ENCODE measurements around the gene SPEG. TPM values are rescaled to one million over a fixed set of nuclear protein-coding genes. Genes with fewer than 3 reads are reported as not detected.

Gene SPEG
- total RNA-seq, 2 donors from 2014 or later = 30.7 to 53.4 TPM

GRCh38 chr2:219462349-219462748, 27.7 kb downstream of the SPEG start:
- no peaks in the 10 kb centered on the region for H3K27me3 ChIP-seq (replicated peaks; ENCODE audit: insufficient read depth)
- no peaks in the 10 kb centered on the region for H3K4me1 ChIP-seq (replicated peaks)
- H3K9me3 ChIP-seq = no peaks in the 10 kb centered on the region
- H3K4me3 ChIP-seq = no peak overlapping the region
- intact Hi-C loops (cut with DNase I) = loop anchor here (5.0 kb wide), 1 partner anchor 35 kb away; the partner anchor contains the start of gene GMPPA
- WGBS = 92% methylated on average over 9 of the region's 9 CpGs
- no peaks in the 10 kb centered on the region for H3K36me3 ChIP-seq
- no peak for DNase-seq (ENCODE audit: low spot score)
- peak overlapping the region in 1 of 2 donors; percentile 46 for H3K27ac ChIP-seq
- TF ChIP-seq CTCF (IDR thresholded peaks at IDR 0.05) = no peak
- no peak for TF ChIP-seq POLR2AphosphoS5 (IDR thresholded peaks at IDR 0.05)
- no peak for TF ChIP-seq POLR2A (IDR thresholded peaks at IDR 0.05)

- 93% methylated on average over 21 of the region's 21 CpGs for WGBS
- no peaks in the 10 kb centered on the region for H3K36me3 ChIP-seq
- intact Hi-C loops (cut with DNase I) = loop anchor here (5.0 kb wide), 1 partner anchor 33 kb away; the partner anchor contains the start of gene GMPPA
- H3K4me3 ChIP-seq = no peak overlapping the region
- no peaks in the 10 kb centered on the region for H3K4me1 ChIP-seq (replicated peaks)
- TF ChIP-seq POLR2AphosphoS5 (IDR thresholded peaks at IDR 0.05) (no peak), CTCF (IDR thresholded peaks at IDR 0.05) (no peak), POLR2A (IDR thresholded peaks at IDR 0.05) (no peak)
- H3K27ac ChIP-seq = no peak overlapping the region
- H3K9me3 ChIP-seq = no peaks in the 10 kb centered on the region
- no peak for DNase-seq (ENCODE audit: low spot score)
- H3K27me3 ChIP-seq (replicated peaks; ENCODE audit: insufficient read depth) = no peaks in the 10 kb centered on the region
Measured at GRCh38 chr2:219464286-219465032, 29.8 kb downstream of the SPEG start.

DNA sequence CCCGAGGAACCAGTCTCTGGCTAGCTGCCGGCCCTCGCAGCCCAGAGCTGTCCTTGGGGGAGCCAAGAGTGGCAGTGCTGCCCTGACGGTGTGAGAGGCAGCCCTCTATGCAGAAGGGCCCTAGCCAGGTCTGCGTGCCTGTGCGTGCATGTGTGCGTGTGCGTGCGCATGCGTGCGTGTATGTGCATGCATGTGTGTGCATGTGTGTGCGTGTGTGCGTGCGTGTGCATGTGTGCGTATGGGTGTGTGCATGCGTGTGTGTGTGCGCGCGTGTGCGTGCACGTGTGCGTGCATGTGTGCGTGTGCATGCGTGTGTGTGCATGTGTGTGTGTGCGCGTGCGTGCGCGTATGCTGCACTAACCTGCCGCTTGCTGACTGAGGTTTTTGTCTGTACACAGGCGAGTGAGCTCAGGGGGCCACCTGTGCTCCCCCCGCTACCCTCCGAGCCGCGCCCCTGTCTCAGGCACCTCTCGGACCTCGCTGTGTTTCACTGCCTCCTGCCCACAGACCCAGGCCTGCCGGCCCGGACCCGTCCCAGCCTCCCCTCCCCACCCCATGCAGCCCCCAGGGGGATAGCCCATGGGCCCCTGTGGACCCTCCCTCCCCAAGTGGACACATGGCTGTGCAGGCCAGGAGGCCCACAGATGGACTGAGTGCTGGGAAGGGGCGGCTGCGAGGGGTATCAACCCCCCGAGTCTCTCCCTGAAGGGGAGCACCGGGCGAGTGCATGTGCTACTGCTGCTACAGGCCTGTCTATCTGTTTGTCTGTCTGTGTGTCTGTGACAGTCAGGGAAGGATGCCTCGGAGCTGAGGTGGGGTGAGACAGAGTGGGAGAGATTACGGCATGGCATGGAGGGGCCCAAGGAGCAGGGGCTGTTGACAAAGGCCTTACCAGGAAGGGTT, 31.3 kb downstream of the SPEG start:
- no peak for DNase-seq (ENCODE audit: low spot score)
- intact Hi-C loops (cut with DNase I) = no loop called here
- no peaks in the 10 kb centered on the region for H3K4me1 ChIP-seq (replicated peaks)
- TF ChIP-seq POLR2A (IDR thresholded peaks at IDR 0.05) (no peak), CTCF (IDR thresholded peaks at IDR 0.05) (no peak), POLR2AphosphoS5 (IDR thresholded peaks at IDR 0.05) (no peak)
- WGBS = 83% methylated on average over 44 of the region's 47 CpGs
- no peaks in the 10 kb centered on the region for H3K27me3 ChIP-seq (replicated peaks; ENCODE audit: insufficient read depth)
- no peak overlapping the region for H3K27ac ChIP-seq
- no peak overlapping the region for H3K4me3 ChIP-seq
- no peaks in the 10 kb centered on the region for H3K9me3 ChIP-seq
- H3K36me3 ChIP-seq = no peaks in the 10 kb centered on the region

DNA sequence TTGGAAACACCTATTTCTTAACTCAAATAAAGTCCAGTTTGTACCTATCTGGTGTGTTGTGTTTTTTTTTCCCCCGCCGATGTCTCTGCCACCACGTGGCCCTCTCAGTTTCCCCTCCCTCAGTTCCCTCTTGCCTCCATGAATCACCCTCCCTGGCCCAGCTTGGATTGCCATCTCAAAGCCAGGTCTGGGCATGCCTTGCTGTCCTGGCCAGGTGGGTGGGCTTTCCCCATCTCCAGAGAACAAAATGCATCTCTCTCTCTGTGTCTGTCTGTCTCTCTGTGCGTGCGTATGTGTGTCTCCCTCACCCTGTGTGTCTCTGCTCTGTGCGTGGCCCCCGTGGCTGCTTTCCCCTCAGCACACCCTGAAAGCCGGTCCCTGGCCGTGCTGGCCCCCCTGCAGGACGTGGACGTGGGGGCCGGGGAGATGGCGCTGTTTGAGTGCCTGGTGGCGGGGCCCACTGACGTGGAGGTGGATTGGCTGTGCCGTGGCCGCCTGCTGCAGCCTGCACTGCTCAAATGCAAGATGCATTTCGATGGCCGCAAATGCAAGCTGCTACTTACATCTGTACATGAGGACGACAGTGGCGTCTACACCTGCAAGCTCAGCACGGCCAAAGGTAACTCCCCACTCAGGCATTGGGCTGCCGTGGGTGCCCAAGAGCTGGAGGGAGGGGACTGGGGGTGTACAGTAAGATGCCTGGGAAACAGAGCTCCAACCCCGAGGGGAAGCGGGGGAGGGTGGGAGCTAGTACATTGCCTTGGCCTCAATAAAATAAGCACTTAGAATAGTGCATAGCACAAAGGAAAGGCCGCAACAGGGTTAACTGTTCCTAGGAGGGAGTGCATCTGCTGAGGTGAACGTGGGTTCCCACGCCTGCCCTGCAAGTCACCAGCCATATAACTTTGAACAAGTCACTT, 32.4 kb downstream of the SPEG start:
- Histone ChIP-seq H3K9me3 (no peaks in the 10 kb centered on the region), H3K4me3 (no peak overlapping the region), H3K36me3 (no peaks in the 10 kb centered on the region), H3K27me3 (replicated peaks; ENCODE audit: insufficient read depth) (no peaks in the 10 kb centered on the region), H3K4me1 (replicated peaks) (no peaks in the 10 kb centered on the region), H3K27ac (peak overlapping the region in 1 of 2 donors; percentile 8)
- DNase-seq (ENCODE audit: low spot score) = no peak
- TF ChIP-seq POLR2AphosphoS5 (IDR thresholded peaks at IDR 0.05) (peak; percentile 10), POLR2A (IDR thresholded peaks at IDR 0.05) (no peak)
- intact Hi-C loops (cut with DNase I) = no loop called here
- 43% methylated on average over 28 of the region's 28 CpGs for WGBS

All from prostate gland (tissue), 2 donors.